ENCODE measurements around the gene UBTD1. TPM values are rescaled to one million over a fixed set of nuclear protein-coding genes. Genes with fewer than 3 reads are reported as not detected.
"Not testable (repeated sequence)": the region's sequence is repeated elsewhere in the genome, so short reads cannot be mapped to it uniquely, and the experiment has no call there.

Gene UBTD1
- total RNA-seq, 1 donor: 30.2 TPM

- no peak for DNase-seq (ENCODE audit: low read depth)
- no peak for TF ChIP-seq CTCF (IDR thresholded peaks at IDR 0.05; ENCODE audit: insufficient read depth, low read depth, low read length)
- no peak overlapping the region for H3K4me3 ChIP-seq (ENCODE audit: low read depth, low read length)
Measured at GRCh38 chr10:97525086-97525485, 26.4 kb downstream of the UBTD1 start.

GRCh38 chr10:97525683-97526110 lies 27.0 kb downstream of the UBTD1 start:
- TF ChIP-seq CTCF (IDR thresholded peaks at IDR 0.05; ENCODE audit: insufficient read depth, low read depth, low read length): no peak
- no peak for DNase-seq (ENCODE audit: low read depth)
- no peak overlapping the region for H3K4me3 ChIP-seq (ENCODE audit: low read depth, low read length)

GRCh38 chr10:97528876-97529275 lies 30.2 kb downstream of the UBTD1 start:
- H3K4me3 ChIP-seq (ENCODE audit: low read depth, low read length); DNase-seq (ENCODE audit: low read depth): not testable (repeated sequence)

GRCh38 chr10:97529685-97530465 lies 31.2 kb downstream of the UBTD1 start:
- no peak for DNase-seq (ENCODE audit: low read depth)
- H3K4me3 ChIP-seq (ENCODE audit: low read depth, low read length): no peak overlapping the region
- TF ChIP-seq CTCF (IDR thresholded peaks at IDR 0.05; ENCODE audit: insufficient read depth, low read depth, low read length): no peak

GRCh38 chr10:97531401-97531986 lies 32.8 kb downstream of the UBTD1 start:
- no peak for DNase-seq (ENCODE audit: low read depth)
- no peak for TF ChIP-seq CTCF (IDR thresholded peaks at IDR 0.05; ENCODE audit: insufficient read depth, low read depth, low read length)
- no peak overlapping the region for H3K4me3 ChIP-seq (ENCODE audit: low read depth, low read length)

- peak; percentile 57 for DNase-seq (ENCODE audit: low read depth)
- no peak for TF ChIP-seq CTCF (IDR thresholded peaks at IDR 0.05; ENCODE audit: insufficient read depth, low read depth, low read length)
- H3K4me3 ChIP-seq (ENCODE audit: low read depth, low read length): no peak overlapping the region
Measured at GRCh38 chr10:97532935-97533671, 34.4 kb downstream of the UBTD1 start.

- H3K4me3 ChIP-seq (ENCODE audit: low read depth, low read length): no peak overlapping the region
- DNase-seq (ENCODE audit: low read depth): no peak
- no peak for TF ChIP-seq CTCF (IDR thresholded peaks at IDR 0.05; ENCODE audit: insufficient read depth, low read depth, low read length)
Measured at GRCh38 chr10:97533888-97534287, 35.2 kb downstream of the UBTD1 start.

All from fibroblast of villous mesenchyme (primary cell).